HG02588 (cell line): ENCODE results near the gene DNM3.

Source experiments
- ATAC-seq: cut with Tn5 transposase; IDR thresholded peaks from one replicate; pipeline ENCODE4 v1.9.1; 2021; ENCODE audit warnings: mild to moderate bottlenecking, moderate library complexity; ENCODE audit not compliant: unreplicated experiment

The DNM3 gene

GRCh38 chr1:171916315-171916771, 75.0 kb downstream of the DNM3 start:
- no peak for ATAC-seq

DNA sequence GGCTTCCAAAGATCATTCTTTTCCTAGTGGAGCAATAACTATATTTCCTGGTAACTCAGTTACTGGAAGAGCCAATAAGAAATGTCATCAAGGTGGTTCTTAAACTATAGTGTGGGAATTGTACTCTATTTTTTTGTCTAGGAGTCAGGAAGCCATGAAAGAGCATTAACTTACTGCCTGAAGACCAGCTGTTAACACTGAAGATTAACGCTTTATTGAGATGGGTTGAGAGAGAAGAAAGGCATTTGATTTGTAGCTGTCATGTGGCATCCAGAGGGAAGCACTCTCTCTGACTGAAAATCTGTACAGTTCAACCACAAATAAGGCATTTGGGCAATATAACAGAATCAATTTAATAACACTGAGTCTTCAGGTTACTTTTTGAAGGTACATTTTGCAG, 76.0 kb downstream of the DNM3 start:
- ATAC-seq, result no peak

DNA sequence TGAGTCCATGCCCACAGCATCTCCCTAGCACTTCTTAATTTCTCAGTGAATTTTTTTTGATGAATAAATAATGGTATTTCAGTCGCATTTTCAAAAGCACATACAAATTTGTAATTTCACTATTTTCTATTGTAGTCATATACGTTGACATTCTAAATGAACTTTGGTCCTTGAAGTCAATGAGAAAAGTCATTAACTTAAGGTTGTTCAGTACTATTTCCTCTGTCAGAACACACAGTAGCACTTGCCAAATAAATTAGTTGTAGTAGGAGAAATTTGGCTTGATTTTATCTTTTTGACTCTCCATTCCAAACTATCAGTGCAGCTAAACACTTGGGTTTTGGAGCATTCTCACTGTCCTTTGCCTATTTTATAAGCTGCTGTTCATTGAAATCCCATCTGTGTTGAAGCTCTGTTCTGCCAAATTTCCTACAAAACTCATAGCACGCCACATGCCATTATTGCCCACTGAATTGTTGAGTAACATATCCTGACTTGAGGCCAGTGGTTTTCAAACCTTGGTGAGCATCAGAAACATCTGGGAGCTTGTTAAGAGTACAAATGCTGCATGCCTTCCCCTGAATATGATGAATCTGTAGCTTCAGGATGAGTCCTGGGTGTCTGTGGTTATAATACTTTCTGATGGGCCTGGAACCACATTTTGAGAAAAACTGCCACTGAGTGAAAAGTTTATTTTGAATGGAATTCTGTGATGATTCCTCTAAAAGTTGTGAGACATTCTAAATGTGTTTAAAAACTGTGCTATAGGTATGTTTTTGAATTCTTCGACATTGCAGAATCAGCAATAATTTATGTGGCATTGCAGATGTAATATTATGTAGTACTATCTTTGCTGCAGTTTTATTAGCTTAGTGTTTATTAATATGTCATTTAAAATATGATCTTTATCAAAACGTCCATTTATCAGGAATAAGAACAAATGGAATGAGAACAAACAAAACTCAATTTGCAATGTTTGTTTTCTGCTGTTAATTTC, 78.9 kb downstream of the DNM3 start:
- ATAC-seq, result no peak

GRCh38 chr1:171922999-171923398, 81.7 kb downstream of the DNM3 start:
- no peak for ATAC-seq

DNA sequence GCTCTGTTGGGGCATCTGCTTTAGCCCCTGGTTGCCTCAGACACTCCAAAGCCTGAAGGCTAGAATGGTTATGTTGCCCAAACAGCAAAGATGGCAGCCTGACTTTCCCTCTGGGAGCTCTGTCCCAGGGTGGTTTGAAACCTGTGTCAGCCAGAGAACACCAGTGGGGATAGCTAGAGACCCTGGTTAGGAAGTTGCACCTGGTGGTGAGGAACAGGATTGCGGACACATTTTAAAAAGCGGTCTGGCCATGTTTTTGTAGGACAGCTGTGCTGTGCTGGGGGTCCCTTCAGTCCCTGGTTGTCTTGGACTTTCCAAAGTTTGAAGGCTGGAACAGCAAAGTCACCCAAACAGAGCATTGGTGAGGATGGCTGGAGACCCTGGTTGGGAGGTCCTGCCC, 87.8 kb downstream of the DNM3 start:
- no peak for ATAC-seq

- no peak for ATAC-seq
These were observed 90.5 kb downstream of the DNM3 start for GRCh38 chr1:171931752-171932151.

- ATAC-seq, result no peak
These were observed 93.4 kb downstream of the DNM3 start for GRCh38 chr1:171934664-171935063.

DNA sequence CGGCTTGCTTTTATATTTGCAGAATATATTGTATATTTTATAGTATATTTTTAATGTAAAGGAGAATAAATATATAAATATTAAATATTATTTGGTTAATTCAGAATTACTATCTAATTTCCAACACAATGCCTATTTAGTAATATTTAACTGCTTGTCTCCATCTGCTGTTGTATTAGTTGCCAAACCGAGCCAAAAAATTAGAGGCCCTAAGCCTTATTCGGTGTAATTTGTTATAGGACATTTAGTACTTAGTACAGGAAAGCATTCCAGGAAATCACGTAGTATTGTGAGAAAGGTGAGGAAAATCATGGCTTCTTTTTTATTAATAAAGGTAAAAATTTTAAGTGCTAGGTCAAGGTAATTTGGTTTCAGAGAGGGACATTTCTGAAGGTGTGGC, 93.8 kb downstream of the DNM3 start:
- ATAC-seq, result no peak

- no peak for ATAC-seq
These were observed 94.4 kb downstream of the DNM3 start for GRCh38 chr1:171935664-171936063.

DNA sequence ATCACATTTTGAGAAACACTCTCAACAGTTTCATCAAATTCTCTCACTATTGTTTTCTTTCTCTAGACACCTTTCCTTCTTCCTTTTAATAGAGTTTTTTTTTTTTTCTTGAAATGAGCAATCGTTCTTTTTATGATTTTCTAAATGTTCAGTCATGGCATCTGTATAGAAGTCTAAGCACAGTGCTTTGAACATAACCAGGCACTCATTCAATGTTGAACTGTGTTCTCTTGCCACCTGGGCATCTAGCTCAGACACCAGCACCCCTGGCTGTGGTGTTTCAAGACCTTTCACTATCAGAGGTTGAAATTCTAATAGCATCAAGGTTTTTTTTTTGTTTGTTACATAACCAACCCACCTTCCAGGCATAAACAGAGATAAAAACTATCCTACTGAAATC, 96.6 kb downstream of the DNM3 start:
- ATAC-seq, result no peak

GRCh38 chr1:171939740-171940139, 98.4 kb downstream of the DNM3 start:
- ATAC-seq, result no peak

- no peak for ATAC-seq
These were observed 99.1 kb downstream of the DNM3 start for GRCh38 chr1:171940368-171940767.

GRCh38 chr1:171941920-171942319, 100.6 kb downstream of the DNM3 start:
- ATAC-seq, result no peak

DNA sequence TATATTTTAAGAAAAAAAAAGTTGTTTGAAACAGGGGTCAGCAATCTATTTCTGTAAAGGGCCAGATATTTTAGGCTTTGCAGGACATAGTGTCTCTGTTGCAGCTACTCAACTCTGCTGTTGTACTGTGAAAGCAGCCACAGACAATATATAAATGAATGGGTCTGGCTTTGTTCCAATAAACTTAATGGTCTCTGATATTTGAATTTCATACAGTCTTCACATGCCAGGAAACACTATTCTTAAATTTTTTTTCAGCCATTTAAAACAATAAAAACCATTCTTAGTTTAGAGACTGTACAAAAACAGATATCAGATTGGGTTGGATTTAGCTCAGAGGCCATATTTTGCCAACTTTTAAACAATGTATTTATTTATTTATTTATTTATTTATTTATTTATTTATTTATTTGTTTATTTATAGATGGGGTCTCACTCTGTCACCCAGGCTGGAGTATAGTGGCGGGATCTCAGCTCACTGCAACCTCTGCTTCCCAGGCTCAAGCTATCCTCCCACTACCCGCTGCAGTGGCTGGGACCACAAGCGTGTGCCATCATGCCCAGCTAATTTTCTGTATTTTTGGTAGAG, 102.8 kb downstream of the DNM3 start:
- ATAC-seq, result no peak

- no peak for ATAC-seq
These were observed 107.2 kb downstream of the DNM3 start for GRCh38 chr1:171948511-171948910.

DNA sequence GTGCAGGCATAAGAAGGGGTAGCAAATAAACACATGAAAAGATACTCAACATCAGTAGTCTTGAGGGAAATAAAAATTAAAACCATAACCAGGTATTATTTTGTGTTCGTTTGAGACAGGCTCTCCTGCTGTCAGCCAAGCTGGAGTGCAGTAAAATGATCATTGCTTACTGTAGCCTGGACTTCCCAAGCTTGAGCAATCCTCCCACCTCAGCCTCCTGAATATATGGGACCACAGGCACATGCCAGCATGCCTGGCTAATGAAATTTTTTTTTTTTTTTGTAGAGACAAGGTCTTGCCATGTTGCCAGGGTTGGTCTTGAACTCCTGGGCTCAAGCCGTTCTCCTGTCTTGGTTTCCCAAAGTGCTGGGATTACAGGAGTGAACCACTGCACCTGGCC, 108.0 kb downstream of the DNM3 start:
- ATAC-seq, result no peak

- ATAC-seq, result no peak
These were observed 112.5 kb downstream of the DNM3 start for GRCh38 chr1:171953835-171954234.

DNA sequence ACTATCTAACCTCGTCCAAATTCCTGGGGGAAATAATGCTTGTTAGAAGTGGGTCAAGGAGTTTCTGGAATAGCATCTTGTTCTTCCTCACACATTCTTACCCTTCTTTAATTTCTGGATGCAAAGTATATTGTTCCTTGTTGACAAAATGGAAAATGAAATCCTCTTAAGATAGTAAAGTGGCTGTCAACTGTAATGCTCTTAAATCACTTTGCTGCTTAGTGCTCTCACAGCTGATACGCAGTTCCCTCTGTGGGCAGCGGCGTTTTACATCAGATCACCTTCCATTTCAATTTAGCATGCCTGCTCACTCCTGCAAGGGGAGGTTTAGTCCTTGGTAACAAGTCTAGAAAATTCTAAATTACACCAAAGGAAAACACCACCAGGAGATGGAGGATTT, 113.1 kb downstream of the DNM3 start:
- ATAC-seq, result no peak

- no peak for ATAC-seq
These were observed 120.6 kb downstream of the DNM3 start for GRCh38 chr1:171961861-171962260.

GRCh38 chr1:171963762-171964161, 122.5 kb downstream of the DNM3 start:
- ATAC-seq, result no peak

DNA sequence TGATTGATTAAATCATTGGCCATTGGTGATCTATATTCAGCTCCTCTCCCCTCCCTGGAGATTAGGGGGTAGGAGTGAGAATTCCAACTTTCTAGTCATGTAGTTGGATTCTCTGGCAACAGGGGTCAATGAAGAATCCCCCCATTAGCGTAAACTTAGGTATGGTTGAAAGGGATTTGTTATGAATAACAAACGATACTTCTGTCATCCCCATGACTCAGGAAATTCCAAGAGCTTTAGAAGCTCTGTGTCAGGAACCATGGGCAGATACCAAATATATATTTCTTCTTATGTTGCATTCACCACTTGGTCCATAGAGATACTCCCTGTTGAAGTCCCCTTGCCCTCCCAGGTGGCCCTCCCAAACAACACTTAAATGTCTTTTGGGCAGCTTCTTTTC, 124.5 kb downstream of the DNM3 start:
- ATAC-seq, result no peak
